ENCODE data around the gene JADE2.
"Not testable (repeated sequence)": the region's sequence is repeated elsewhere in the genome, so short reads cannot be mapped to it uniquely, and the experiment has no call there.

GRCh38 chr5:134599820-134600219 lies 74.3 kb downstream of the JADE2 start:
- TF ChIP-seq CTCF, POLR2A, POLR2AphosphoS5, EP300 (IDR thresholded peaks at IDR 0.05): not testable (repeated sequence)

Data from sigmoid colon (tissue), 4 donors.